Stimulated activated CD4-positive, alpha-beta T cell treated with anti-CD3 and anti-CD28 coated beads, Interleukin-1b, Interleukin-23, amount 100 ng/mL, for 4 hours (primary cell): Measurements from ENCODE around the gene FAM89B.
"Not testable (repeated sequence)": the region's sequence is repeated elsewhere in the genome, so short reads cannot be mapped to it uniquely, and the experiment has no call there.

Experiments used
- DNase-seq, 2 donors: peaks; one replicate each; pipeline ENCODE4 v3.0.0-alpha.2; 2020; ENCODE audit warnings: low read depth in 2 of 2

FAM89B gene

GRCh38 chr11:65556470-65557279 is 15.7 kb upstream of the FAM89B start:
- DNase-seq = no peak

- DNase-seq = no peak
Observed at GRCh38 chr11:65557280-65558001, 14.9 kb upstream of the FAM89B start.

GRCh38 chr11:65558002-65558929 is 14.1 kb upstream of the FAM89B start, which contains the start of gene LTBP3:
LTBP3 (minus strand) TSS chr11:65558359; CDS start chr11:65557959, 400 bp downstream.
- no peak for DNase-seq

- no peak for DNase-seq
Observed at GRCh38 chr11:65558930-65559509, 13.3 kb upstream of the FAM89B start.

GRCh38 chr11:65559535-65559934 is 12.8 kb upstream of the FAM89B start:
- DNase-seq = no peak

- DNase-seq = no peak
Observed at GRCh38 chr11:65559951-65560537, 12.3 kb upstream of the FAM89B start.

- no peak for DNase-seq
Observed at GRCh38 chr11:65560555-65561418, 11.6 kb upstream of the FAM89B start.

GRCh38 chr11:65562020-65562419 is 10.3 kb upstream of the FAM89B start:
- no peak for DNase-seq

- DNase-seq = no peak
Observed at GRCh38 chr11:65562788-65563187, 9.6 kb upstream of the FAM89B start.

GRCh38 chr11:65563601-65564000 is 8.7 kb upstream of the FAM89B start:
- no peak for DNase-seq

GRCh38 chr11:65564879-65565559 is 7.3 kb upstream of the FAM89B start:
- DNase-seq = not testable (repeated sequence)

GRCh38 chr11:65565624-65566453 is 6.5 kb upstream of the FAM89B start:
- no peak for DNase-seq

- DNase-seq = no peak
Observed at GRCh38 chr11:65569164-65569972, 3.0 kb upstream of the FAM89B start.

- DNase-seq = peak; percentile 94 to 97
Observed at GRCh38 chr11:65569973-65570918, 2.1 kb upstream of the FAM89B start, which contains the start of gene ZNRD2. ZNRD2 (plus strand) TSS chr11:65570477; CDS start chr11:65570492, 15 bp downstream.

GRCh38 chr11:65571420-65571819 is 918 bp upstream of the FAM89B start:
- no peak for DNase-seq

GRCh38 chr11:65571940-65572339 is 398 bp upstream of the FAM89B start:
- no peak for DNase-seq
